ENCODE data around the gene DDR2.
"Not testable (repeated sequence)": the region's sequence is repeated elsewhere in the genome, so short reads cannot be mapped to it uniquely, and the experiment has no call there.

DDR2 gene

DNA sequence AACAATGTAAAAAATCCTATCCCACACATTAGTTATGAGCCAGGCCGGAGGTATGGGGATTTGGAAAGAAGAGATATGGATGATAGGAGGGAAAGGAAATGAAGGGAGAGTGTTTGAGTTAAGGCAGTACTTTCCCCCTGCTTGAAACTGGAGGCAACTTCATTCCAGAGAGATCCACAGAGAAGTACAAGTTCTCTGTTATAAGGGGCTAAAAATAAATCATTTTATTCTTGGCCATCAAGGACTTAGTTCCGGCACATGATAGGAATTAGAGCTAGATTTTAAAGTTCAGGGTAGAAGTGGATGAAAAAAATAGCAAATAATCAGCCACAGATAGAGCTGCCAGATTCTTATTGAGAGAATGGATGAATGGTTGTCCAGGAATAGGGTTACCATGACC, 185.9 kb downstream of the DDR2 start:
- not testable (repeated sequence) for H3K27ac ChIP-seq (ENCODE audit: low read length, poor library complexity, severe bottlenecking); H3K36me3 ChIP-seq (ENCODE audit: control insufficient read depth in 1 of 2, insufficient read depth in 2 of 2, low read depth in 1 of 2, low read length in 2 of 2); H2BK12ac ChIP-seq (ENCODE audit: low read length in 2 of 2); H3K4ac ChIP-seq (ENCODE audit: low read depth in 1 of 2, low read length in 2 of 2); H3K9me3 ChIP-seq (ENCODE audit: control insufficient read depth, low read length); H2BK5ac ChIP-seq (ENCODE audit: low read depth, low read length, poor library complexity, severe bottlenecking); H3K27me3 ChIP-seq (ENCODE audit: control insufficient read depth in 1 of 2, insufficient read depth in 1 of 2, low read length in 2 of 2); DNase-seq; H2BK15ac ChIP-seq (ENCODE audit: low read depth, poor library complexity, severe bottlenecking); H2BK120ac ChIP-seq (ENCODE audit: low read depth, low read length); H3K4me3 ChIP-seq (ENCODE audit: insufficient read depth in 1 of 2, low read depth in 1 of 2, low read length in 2 of 2); H3K4me2 ChIP-seq (ENCODE audit: low read length, poor library complexity, severe bottlenecking); H2AK5ac ChIP-seq (ENCODE audit: low read length, severe bottlenecking); H3K4me1 ChIP-seq (ENCODE audit: control insufficient read depth, insufficient read depth, low read depth, low read length); H3K18ac ChIP-seq (ENCODE audit: low read depth in 1 of 2, low read length in 2 of 2); H3K9ac ChIP-seq (ENCODE audit: low read length); H3K14ac ChIP-seq (ENCODE audit: low read length in 2 of 2); H3K23ac ChIP-seq (ENCODE audit: low read length in 2 of 2); H2AFZ ChIP-seq (ENCODE audit: low read depth, low read length); H4K91ac ChIP-seq (ENCODE audit: low read length); H4K8ac ChIP-seq (ENCODE audit: low read length); H3K79me1 ChIP-seq (replicated peaks; ENCODE audit: low read length, poor library complexity, severe bottlenecking)
- 100% methylated on average over 1 of the region's 2 CpGs for WGBS

DNA sequence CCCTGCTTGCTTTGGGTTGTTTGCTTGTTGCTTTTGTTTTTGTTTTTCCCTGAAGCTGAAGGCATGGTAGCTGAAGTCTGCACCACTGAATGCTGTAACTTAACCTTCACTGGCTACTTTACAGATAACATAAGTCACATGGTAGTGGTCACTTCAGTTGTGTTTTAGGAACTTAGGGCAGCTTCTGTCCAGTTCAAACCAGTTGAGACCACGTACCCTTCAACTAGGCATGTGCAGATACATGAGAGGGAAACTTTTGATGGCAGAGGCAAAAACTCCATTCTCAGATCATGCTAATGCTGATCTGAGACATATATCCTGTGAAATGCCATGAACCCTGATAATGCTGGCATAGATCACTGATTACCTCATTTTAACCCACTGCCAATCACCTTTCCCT, 186.4 kb downstream of the DDR2 start:
- 100% methylated on average over 1 of the region's 1 CpG for WGBS

DNA sequence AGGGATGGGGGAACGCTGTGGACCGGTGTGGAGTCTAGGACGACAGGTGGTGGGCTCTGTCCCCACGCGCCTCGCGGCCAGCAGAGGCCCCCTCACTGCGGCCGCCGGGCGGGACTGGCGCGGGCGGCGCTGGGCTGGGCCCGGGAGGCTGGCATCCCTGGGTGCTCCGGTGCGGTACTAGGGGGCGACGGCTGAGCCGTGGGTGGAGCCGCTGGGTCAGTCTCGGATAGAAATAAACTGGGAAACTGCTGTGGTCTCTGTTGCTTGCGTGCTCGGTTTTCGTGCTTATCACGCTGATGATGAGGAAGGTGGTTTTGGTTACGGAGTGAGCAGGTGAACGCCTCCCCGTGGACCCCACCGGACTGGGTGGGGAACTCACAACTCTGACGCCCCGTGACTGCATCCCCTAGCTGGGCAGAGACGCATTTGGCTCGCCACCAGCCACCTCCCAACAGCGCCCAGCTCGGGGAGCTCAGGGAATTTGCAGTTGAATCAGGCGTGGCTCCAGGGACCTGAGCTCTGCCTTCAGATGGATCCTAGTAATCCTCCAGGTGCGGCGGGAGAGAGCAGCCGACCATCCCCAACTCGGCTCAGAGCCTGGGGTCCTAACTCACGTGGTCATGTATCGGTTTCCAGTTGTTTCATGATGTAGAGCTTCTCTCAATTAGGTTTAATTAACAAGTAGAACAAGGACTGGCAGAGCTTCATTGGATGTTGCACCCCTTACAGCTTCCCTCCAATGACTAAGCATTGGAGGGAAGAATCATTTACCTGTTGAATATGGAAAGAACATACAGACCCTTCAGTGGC, 190.3 kb downstream of the DDR2 start:
- peak overlapping the region; percentile 34 for H4K91ac ChIP-seq (ENCODE audit: low read length)
- H3K36me3 ChIP-seq (ENCODE audit: control insufficient read depth in 1 of 2, insufficient read depth in 2 of 2, low read depth in 1 of 2, low read length in 2 of 2): no peaks in the 10 kb centered on the region
- peak overlapping the region in 1 of 2 experiments; percentile 33 for H3K18ac ChIP-seq (ENCODE audit: low read depth in 1 of 2, low read length in 2 of 2)
- peak overlapping the region; percentile 100 for H3K4me2 ChIP-seq (ENCODE audit: low read length, poor library complexity, severe bottlenecking)
- H3K9ac ChIP-seq (ENCODE audit: low read length): peak overlapping the region; percentile 64
- no peak overlapping the region for H2AK5ac ChIP-seq (ENCODE audit: low read length, severe bottlenecking)
- H4K8ac ChIP-seq (ENCODE audit: low read length): peak overlapping the region; percentile 63
- 8% methylated on average over 40 of the region's 44 CpGs for WGBS
- H3K27ac ChIP-seq (ENCODE audit: low read length, poor library complexity, severe bottlenecking): no peak overlapping the region
- no peak overlapping the region for H2BK120ac ChIP-seq (ENCODE audit: low read depth, low read length)
- H2BK15ac ChIP-seq (ENCODE audit: low read depth, poor library complexity, severe bottlenecking): no peak overlapping the region
- peak overlapping the region; percentile 58 to 83 for H3K4me3 ChIP-seq (ENCODE audit: insufficient read depth in 1 of 2, low read depth in 1 of 2, low read length in 2 of 2)
- peak overlapping the region; percentile 84 for H2AFZ ChIP-seq (ENCODE audit: low read depth, low read length)
- H2BK5ac ChIP-seq (ENCODE audit: low read depth, low read length, poor library complexity, severe bottlenecking): no peak overlapping the region
- H3K79me1 ChIP-seq (replicated peaks; ENCODE audit: low read length, poor library complexity, severe bottlenecking): no peaks in the 10 kb centered on the region
- no peak overlapping the region for H3K23ac ChIP-seq (ENCODE audit: low read length in 2 of 2)
- no peak overlapping the region for H3K4ac ChIP-seq (ENCODE audit: low read depth in 1 of 2, low read length in 2 of 2)
- no peak overlapping the region for H3K14ac ChIP-seq (ENCODE audit: low read length in 2 of 2)
- H3K9me3 ChIP-seq (ENCODE audit: control insufficient read depth, low read length): no peaks in the 10 kb centered on the region
- peak; percentile 22 for DNase-seq
- H2BK12ac ChIP-seq (ENCODE audit: low read length in 2 of 2): peak overlapping the region in 1 of 2 experiments; percentile 37
- H3K4me1 ChIP-seq (ENCODE audit: control insufficient read depth, insufficient read depth, low read depth, low read length): peaks cover 7% of the 10 kb centered on the region
- no peaks in the 10 kb centered on the region for H3K27me3 ChIP-seq (ENCODE audit: control insufficient read depth in 1 of 2, insufficient read depth in 1 of 2, low read length in 2 of 2)

More for the DNA sequence above, 186.4 kb downstream of the DDR2 start:
- H3K14ac ChIP-seq (ENCODE audit: low read length in 2 of 2); H3K4me3 ChIP-seq (ENCODE audit: insufficient read depth in 1 of 2, low read depth in 1 of 2, low read length in 2 of 2); H3K9me3 ChIP-seq (ENCODE audit: control insufficient read depth, low read length); H3K18ac ChIP-seq (ENCODE audit: low read depth in 1 of 2, low read length in 2 of 2); H3K4me1 ChIP-seq (ENCODE audit: control insufficient read depth, insufficient read depth, low read depth, low read length); H3K79me1 ChIP-seq (replicated peaks; ENCODE audit: low read length, poor library complexity, severe bottlenecking); H4K8ac ChIP-seq (ENCODE audit: low read length); H2BK12ac ChIP-seq (ENCODE audit: low read length in 2 of 2); H3K9ac ChIP-seq (ENCODE audit: low read length); H2BK120ac ChIP-seq (ENCODE audit: low read depth, low read length); H2AK5ac ChIP-seq (ENCODE audit: low read length, severe bottlenecking); DNase-seq; H3K23ac ChIP-seq (ENCODE audit: low read length in 2 of 2); H3K4me2 ChIP-seq (ENCODE audit: low read length, poor library complexity, severe bottlenecking); H2AFZ ChIP-seq (ENCODE audit: low read depth, low read length); H3K27me3 ChIP-seq (ENCODE audit: control insufficient read depth in 1 of 2, insufficient read depth in 1 of 2, low read length in 2 of 2); H3K36me3 ChIP-seq (ENCODE audit: control insufficient read depth in 1 of 2, insufficient read depth in 2 of 2, low read depth in 1 of 2, low read length in 2 of 2); H2BK15ac ChIP-seq (ENCODE audit: low read depth, poor library complexity, severe bottlenecking); H2BK5ac ChIP-seq (ENCODE audit: low read depth, low read length, poor library complexity, severe bottlenecking); H3K4ac ChIP-seq (ENCODE audit: low read depth in 1 of 2, low read length in 2 of 2); H3K27ac ChIP-seq (ENCODE audit: low read length, poor library complexity, severe bottlenecking): not testable (repeated sequence)
- H4K91ac ChIP-seq (ENCODE audit: low read length): peak overlapping the region; percentile 15

DNA sequence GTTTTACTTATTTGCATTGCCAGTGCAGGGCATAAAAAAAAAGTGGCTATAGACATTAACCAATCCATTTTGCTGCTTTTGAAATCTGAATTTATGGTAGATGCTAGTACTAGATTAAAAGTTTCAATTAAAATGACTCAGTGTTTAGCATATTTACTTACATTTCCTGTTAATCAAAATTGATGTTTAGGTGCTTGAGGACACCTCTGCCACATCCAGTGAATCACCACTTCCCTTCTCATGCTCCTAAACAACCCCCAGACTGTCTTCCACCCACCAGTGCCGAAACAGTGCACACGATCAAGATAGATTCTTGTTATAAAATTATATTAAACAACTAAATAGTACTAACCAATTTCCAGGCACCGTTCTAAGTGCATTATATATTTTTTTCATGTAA, 191.0 kb downstream of the DDR2 start:
- Histone ChIP-seq H3K9me3 (ENCODE audit: control insufficient read depth, low read length) (no peaks in the 10 kb centered on the region), H2BK120ac (ENCODE audit: low read depth, low read length) (no peak overlapping the region), H3K18ac (ENCODE audit: low read depth in 1 of 2, low read length in 2 of 2) (no peak overlapping the region), H3K23ac (ENCODE audit: low read length in 2 of 2) (no peak overlapping the region), H3K14ac (ENCODE audit: low read length in 2 of 2) (no peak overlapping the region), H3K9ac (ENCODE audit: low read length) (no peak overlapping the region), H3K4me2 (ENCODE audit: low read length, poor library complexity, severe bottlenecking) (no peak overlapping the region), H2BK5ac (ENCODE audit: low read depth, low read length, poor library complexity, severe bottlenecking) (no peak overlapping the region), H2AFZ (ENCODE audit: low read depth, low read length) (no peak overlapping the region), H2BK12ac (ENCODE audit: low read length in 2 of 2) (no peak overlapping the region), H4K8ac (ENCODE audit: low read length) (no peak overlapping the region), H3K27ac (ENCODE audit: low read length, poor library complexity, severe bottlenecking) (no peak overlapping the region), H3K4me1 (ENCODE audit: control insufficient read depth, insufficient read depth, low read depth, low read length) (peaks cover 7% of the 10 kb centered on the region), H3K4me3 (ENCODE audit: insufficient read depth in 1 of 2, low read depth in 1 of 2, low read length in 2 of 2) (no peak overlapping the region), H2AK5ac (ENCODE audit: low read length, severe bottlenecking) (no peak overlapping the region), H4K91ac (ENCODE audit: low read length) (no peak overlapping the region), H2BK15ac (ENCODE audit: low read depth, poor library complexity, severe bottlenecking) (no peak overlapping the region), H3K4ac (ENCODE audit: low read depth in 1 of 2, low read length in 2 of 2) (no peak overlapping the region), H3K36me3 (ENCODE audit: control insufficient read depth in 1 of 2, insufficient read depth in 2 of 2, low read depth in 1 of 2, low read length in 2 of 2) (no peaks in the 10 kb centered on the region), H3K27me3 (ENCODE audit: control insufficient read depth in 1 of 2, insufficient read depth in 1 of 2, low read length in 2 of 2) (no peaks in the 10 kb centered on the region), H3K79me1 (replicated peaks; ENCODE audit: low read length, poor library complexity, severe bottlenecking) (no peaks in the 10 kb centered on the region)
- no CpG with 5 or more reads among the region's 3 CpGs for WGBS
- DNase-seq: no peak
